Kidney (tissue), 14 donors: ENCODE results near the gene IMMP2L. TPM values are rescaled to one million over a fixed set of nuclear protein-coding genes. Genes with fewer than 3 reads are reported as not detected.

ENCODE experiments used
- DNase-seq, 5 donors: peaks; one replicate each; pipeline ENCODE4 v3.0.0-alpha.2; 2013 to 2020
- FAIRE-seq: peaks from 2 replicates; lab custom pipeline; 2012; peaks lifted over from hg19 to GRCh38; lab: Jason Lieb, UNC
- H3K27ac ChIP-seq, 2 donors: one replicate each; pipeline ENCODE4 v1.7.0; 2013; ENCODE audit warnings: low read depth in 2 of 2, low read length in 2 of 2, inconsistent platforms in 1 of 2
- H3K27me3 ChIP-seq: one replicate; pipeline ENCODE4 v1.7.1; 2013; ENCODE audit warnings: low read length, inconsistent platforms; ENCODE audit not compliant: control insufficient read depth, insufficient read depth
- H3K36me3 ChIP-seq, 3 donors: one replicate each; pipeline versions ENCODE4 v1.7.0 to v1.7.1; 2013; ENCODE audit warnings: low read length in 3 of 3, control low read depth in 1 of 3, inconsistent platforms in 1 of 3; ENCODE audit not compliant: insufficient read depth in 3 of 3, control insufficient read depth in 2 of 3
- H3K4me1 ChIP-seq, 3 donors: one replicate each; pipeline versions ENCODE4 v1.7.0 to v1.7.1; 2013; ENCODE audit warnings: low read length in 3 of 3, inconsistent platforms in 1 of 3, low read depth in 1 of 3; ENCODE audit not compliant: control insufficient read depth in 2 of 3, insufficient read depth in 2 of 3
- H3K4me3 ChIP-seq, 3 donors: one replicate each; pipeline versions ENCODE4 v1.7.0 to v1.8.1; 2013; ENCODE audit warnings: low read length in 3 of 3, control low read depth in 1 of 3, inconsistent platforms in 1 of 3
- H3K9ac ChIP-seq, 3 donors: one replicate each; pipeline versions ENCODE4 v1.7.0 to v1.7.1; 2013; ENCODE audit warnings: low read length in 3 of 3, control low read depth in 1 of 3, inconsistent platforms in 1 of 3
- H3K9me3 ChIP-seq, 3 donors: one replicate each; pipeline versions ENCODE4 v1.7.0 to v1.7.1; 2013; ENCODE audit warnings: low read length in 3 of 3, control low read depth in 1 of 3, inconsistent platforms in 1 of 3; ENCODE audit not compliant: control insufficient read depth in 2 of 3, insufficient read depth in 1 of 3
- intact Hi-C: fragments of 100-400 bp; cut with DNase I; formaldehyde crosslinking; loops from one replicate; pipeline ENCODE4 v1.11.1; 2022
- polyA plus RNA-seq: library from polyadenylated mRNA; stranded (reverse); fragments of 350-450 nt; fragmentation: Illumina TruSeq; extraction: RNeasy Lipid Tissue Mini Kit (QIAGEN cat#74804); gene quantifications from one replicate; pipeline ENCODE4 v1.2.3, GENCODE V29; 2014; ENCODE audit warnings: low read depth, low replicate concordance; ENCODE audit not compliant: insufficient read depth
- total RNA-seq: library from RNA; stranded (reverse); fragmentation: NEBNext Ultra II Directional; extraction: Animal tissue kit (Norgen Biotek cat#: 25700); gene quantifications from one replicate; pipeline ENCODE4 v1.2.1, GENCODE V29; 2021
- TF ChIP-seq, protein P1 (sequence below): IDR thresholded peaks from 3 replicates; pipeline ENCODE4 v1.5.1; 2012; ENCODE audit warnings: mild to moderate bottlenecking, moderate library complexity, borderline replicate concordance; ENCODE audit not compliant: insufficient read depth; ENCODE audit errors: extremely low read depth
- donor health status: control.
- donor health status: control.
- donor health status: control.
- donor health status: control.
- donor health status: control.
- donor health status: DM: yes; HTN: yes; CAD: no.
- donor health status: Normal renal cell carcinoma (clear cell type).

IMMP2L gene
- total and polyA plus RNA-seq, 2 donors from 2014 or later, result 46.4 to 52.1 TPM

DNA sequence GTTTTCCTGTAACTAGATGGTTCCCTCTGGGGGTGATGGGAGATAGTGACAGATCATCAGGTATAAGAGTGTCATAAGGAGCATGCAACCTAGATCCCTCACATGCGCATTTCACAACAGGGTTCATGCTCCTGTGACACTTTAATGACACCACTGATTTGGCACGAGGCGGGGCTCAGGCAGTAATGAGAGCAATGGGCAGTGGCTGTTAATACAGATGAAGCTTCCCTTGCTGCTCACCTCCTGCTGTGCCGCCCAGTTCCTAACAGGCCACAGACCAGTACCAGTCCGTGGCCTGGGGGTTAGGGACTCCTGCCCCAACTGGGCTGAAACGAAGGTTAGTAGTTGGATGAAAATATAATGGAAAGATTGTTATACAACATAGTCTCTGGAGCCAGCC is 673.0 kb downstream of the IMMP2L start:
- Histone ChIP-seq H3K27me3 (no peaks in the 10 kb centered on the region), H3K27ac (no peak overlapping the region), H3K9me3 (no peaks in the 10 kb centered on the region), H3K4me3 (no peak overlapping the region), H3K9ac (no peak overlapping the region), H3K36me3 (no peaks in the 10 kb centered on the region), H3K4me1 (no peaks in the 10 kb centered on the region)
- TF ChIP-seq, protein P1, sequence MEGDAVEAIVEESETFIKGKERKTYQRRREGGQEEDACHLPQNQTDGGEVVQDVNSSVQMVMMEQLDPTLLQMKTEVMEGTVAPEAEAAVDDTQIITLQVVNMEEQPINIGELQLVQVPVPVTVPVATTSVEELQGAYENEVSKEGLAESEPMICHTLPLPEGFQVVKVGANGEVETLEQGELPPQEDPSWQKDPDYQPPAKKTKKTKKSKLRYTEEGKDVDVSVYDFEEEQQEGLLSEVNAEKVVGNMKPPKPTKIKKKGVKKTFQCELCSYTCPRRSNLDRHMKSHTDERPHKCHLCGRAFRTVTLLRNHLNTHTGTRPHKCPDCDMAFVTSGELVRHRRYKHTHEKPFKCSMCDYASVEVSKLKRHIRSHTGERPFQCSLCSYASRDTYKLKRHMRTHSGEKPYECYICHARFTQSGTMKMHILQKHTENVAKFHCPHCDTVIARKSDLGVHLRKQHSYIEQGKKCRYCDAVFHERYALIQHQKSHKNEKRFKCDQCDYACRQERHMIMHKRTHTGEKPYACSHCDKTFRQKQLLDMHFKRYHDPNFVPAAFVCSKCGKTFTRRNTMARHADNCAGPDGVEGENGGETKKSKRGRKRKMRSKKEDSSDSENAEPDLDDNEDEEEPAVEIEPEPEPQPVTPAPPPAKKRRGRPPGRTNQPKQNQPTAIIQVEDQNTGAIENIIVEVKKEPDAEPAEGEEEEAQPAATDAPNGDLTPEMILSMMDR, result no peak
- FAIRE-seq, result no peak
- intact Hi-C loops, result no loop called here
- peak in 1 of 5 donors; percentile 34 for DNase-seq

DNA sequence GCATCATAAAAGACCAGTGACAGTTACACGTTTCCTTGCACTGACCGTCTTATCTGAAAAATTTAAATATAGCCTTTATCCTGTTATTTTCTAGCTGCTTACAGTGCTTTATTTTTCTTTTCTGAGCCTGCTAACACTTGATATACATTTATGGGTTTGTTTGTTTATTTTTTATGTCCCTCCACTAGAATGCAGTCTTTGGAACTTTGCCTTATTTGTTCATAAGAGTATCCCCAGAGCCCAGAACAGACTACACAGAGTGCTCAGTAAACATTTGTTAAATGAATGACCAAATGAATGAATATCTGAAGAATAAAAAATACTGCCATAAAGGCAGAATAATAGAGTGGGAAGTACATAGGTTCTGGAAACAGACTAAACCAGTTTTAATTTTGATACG is 673.7 kb downstream of the IMMP2L start:
- intact Hi-C loops, result no loop called here
- Histone ChIP-seq H3K4me3 (no peak overlapping the region), H3K27me3 (no peaks in the 10 kb centered on the region), H3K4me1 (no peaks in the 10 kb centered on the region), H3K36me3 (no peaks in the 10 kb centered on the region), H3K27ac (no peak overlapping the region), H3K9ac (no peak overlapping the region), H3K9me3 (no peaks in the 10 kb centered on the region)
- DNase-seq, result peak in 2 of 5 donors; percentile 15 to 58
- FAIRE-seq, result no peak
- TF ChIP-seq, protein P1, result no peak

DNA sequence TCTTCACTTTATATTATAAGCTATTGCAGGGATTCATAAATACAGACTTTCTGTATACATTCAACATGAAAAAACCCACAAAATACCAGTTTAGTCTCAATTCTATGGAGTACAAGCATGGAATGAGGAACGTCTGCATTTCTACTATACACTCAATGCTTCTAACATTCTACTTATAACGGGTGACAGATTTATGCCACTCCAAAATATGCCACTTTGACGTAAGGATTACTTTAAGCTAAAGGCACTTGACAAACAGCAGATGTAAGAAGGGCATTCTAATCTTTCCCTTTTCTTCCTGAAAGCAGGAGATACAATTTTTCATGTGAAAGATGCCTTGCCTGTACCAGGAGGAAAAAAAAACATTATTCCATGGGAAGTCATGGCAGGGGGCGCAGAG is 676.8 kb downstream of the IMMP2L start:
- DNase-seq (no peak), FAIRE-seq (no peak)
- H3K9me3 ChIP-seq, result no peaks in the 10 kb centered on the region
- H3K9ac ChIP-seq, result no peak overlapping the region
- no peak overlapping the region for H3K27ac ChIP-seq
- H3K4me1 ChIP-seq, result no peaks in the 10 kb centered on the region
- no peaks in the 10 kb centered on the region for H3K36me3 ChIP-seq
- TF ChIP-seq, protein P1, result no peak
- H3K27me3 ChIP-seq, result no peaks in the 10 kb centered on the region
- no peak overlapping the region for H3K4me3 ChIP-seq
- intact Hi-C loops, result no loop called here

DNA sequence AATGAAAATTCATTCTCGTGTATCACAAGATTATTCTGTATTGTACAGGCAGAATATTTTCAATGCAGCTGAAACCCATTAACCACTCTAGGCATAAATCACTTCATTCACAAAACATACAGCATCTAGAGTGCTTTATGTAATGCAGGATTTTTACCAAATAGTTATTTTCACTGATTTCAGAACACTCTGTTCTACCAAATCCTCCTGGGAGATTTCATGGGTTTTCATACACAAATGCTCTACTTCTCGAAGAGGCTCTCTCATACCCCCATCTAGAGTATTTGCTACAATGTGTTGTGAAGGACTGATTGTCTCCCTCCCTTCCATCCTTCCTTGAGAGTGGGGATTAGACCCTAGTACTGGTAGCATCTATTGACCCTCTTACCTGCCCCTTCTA is 680.6 kb downstream of the IMMP2L start:
- FAIRE-seq (no peak), DNase-seq (no peak)
- Histone ChIP-seq H3K4me1 (no peaks in the 10 kb centered on the region), H3K9me3 (no peaks in the 10 kb centered on the region), H3K27me3 (no peaks in the 10 kb centered on the region), H3K27ac (no peak overlapping the region), H3K4me3 (no peak overlapping the region), H3K9ac (no peak overlapping the region), H3K36me3 (no peaks in the 10 kb centered on the region)
- intact Hi-C loops, result no loop called here
- TF ChIP-seq, protein P1, result no peak
